GM18519 (cell line): ENCODE results near the gene GOLGA8R.
"Not testable (repeated sequence)": the region's sequence is repeated elsewhere in the genome, so short reads cannot be mapped to it uniquely, and the experiment has no call there.

Experiments
- ATAC-seq: cut with Tn5 transposase; IDR thresholded peaks from one replicate; pipeline ENCODE4 v1.9.1; 2021; ENCODE audit warnings: mild to moderate bottlenecking, moderate library complexity; ENCODE audit not compliant: unreplicated experiment, low FRiP score

GOLGA8R gene

GRCh38 chr15:30414160-30414559 is at the start of gene GOLGA8R:
Gene GOLGA8R, minus strand, starts transcription at chr15:30414260. Its CDS starts 98 bp downstream, at chr15:30414162.
- ATAC-seq, result not testable (repeated sequence)

GRCh38 chr15:30463849-30464248 is 49.8 kb upstream of the GOLGA8R start:
- not testable (repeated sequence) for ATAC-seq

GRCh38 chr15:30462176-30462575 is 48.1 kb upstream of the GOLGA8R start:
- not testable (repeated sequence) for ATAC-seq

- not testable (repeated sequence) for ATAC-seq
Observed at GRCh38 chr15:30452702-30453101, 38.6 kb upstream of the GOLGA8R start.

GRCh38 chr15:30438348-30438747 is 24.3 kb upstream of the GOLGA8R start:
- not testable (repeated sequence) for ATAC-seq

- not testable (repeated sequence) for ATAC-seq
Observed at GRCh38 chr15:30435878-30436277, 21.8 kb upstream of the GOLGA8R start.

- ATAC-seq, result not testable (repeated sequence)
Observed at GRCh38 chr15:30420723-30421122, 6.7 kb upstream of the GOLGA8R start.

GRCh38 chr15:30407636-30408035 is 6.4 kb downstream of the GOLGA8R start:
- not testable (repeated sequence) for ATAC-seq

GRCh38 chr15:30398988-30399387 is 15.1 kb downstream of the GOLGA8R start:
- ATAC-seq, result not testable (repeated sequence)

- ATAC-seq, result not testable (repeated sequence)
Observed at GRCh38 chr15:30393664-30393991, 20.4 kb downstream of the GOLGA8R start.

GRCh38 chr15:30392766-30393663 is 21.0 kb downstream of the GOLGA8R start, which contains the start of gene CHRFAM7A:
Gene CHRFAM7A, minus strand, starts transcription at chr15:30393540. Its CDS starts 10,189 bp downstream, at chr15:30383351.
- not testable (repeated sequence) for ATAC-seq

- not testable (repeated sequence) for ATAC-seq
Observed at GRCh38 chr15:30386318-30386887, 27.7 kb downstream of the GOLGA8R start.

GRCh38 chr15:30377082-30377413 is 37.0 kb downstream of the GOLGA8R start:
- not testable (repeated sequence) for ATAC-seq

GRCh38 chr15:30376375-30377081 is 37.5 kb downstream of the GOLGA8R start:
- ATAC-seq, result not testable (repeated sequence)

- not testable (repeated sequence) for ATAC-seq
Observed at GRCh38 chr15:30375872-30376271, 38.2 kb downstream of the GOLGA8R start.

- ATAC-seq, result not testable (repeated sequence)
Observed at GRCh38 chr15:30374862-30375261, 39.2 kb downstream of the GOLGA8R start.

GRCh38 chr15:30368271-30368670 is 45.8 kb downstream of the GOLGA8R start:
- not testable (repeated sequence) for ATAC-seq

- ATAC-seq, result not testable (repeated sequence)
Observed at GRCh38 chr15:30367246-30367645, 46.8 kb downstream of the GOLGA8R start.

GRCh38 chr15:30361404-30361803 is 52.7 kb downstream of the GOLGA8R start:
- not testable (repeated sequence) for ATAC-seq

- ATAC-seq, result not testable (repeated sequence)
Observed at GRCh38 chr15:30360990-30361389, 53.1 kb downstream of the GOLGA8R start.

GRCh38 chr15:30355043-30355442 is 59.0 kb downstream of the GOLGA8R start:
- not testable (repeated sequence) for ATAC-seq
